Measurements from ENCODE around the gene LDLRAD4.

LDLRAD4 gene

GRCh38 chr18:13206301-13206700 lies 12.3 kb upstream of the LDLRAD4 start:
- DNase-seq, result no peak

DNA sequence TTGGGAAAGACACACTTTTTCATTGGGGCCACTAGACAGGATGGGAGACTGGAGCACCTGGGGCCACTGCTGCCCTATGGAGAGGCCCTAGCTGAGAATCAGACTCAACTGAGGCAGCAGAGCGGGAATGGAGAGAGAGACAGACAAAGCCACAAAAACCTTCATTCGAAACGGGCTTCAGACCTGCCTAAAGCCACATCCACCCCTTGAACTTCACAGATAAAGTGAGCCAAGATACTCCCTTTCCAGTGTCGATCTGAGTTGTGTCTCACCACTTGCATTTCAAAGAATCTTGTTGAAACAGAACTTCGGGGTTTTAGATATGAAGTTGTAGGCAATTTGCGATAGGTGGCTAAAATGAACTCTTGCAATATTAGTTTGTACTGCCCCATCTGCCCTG lies 11.3 kb upstream of the LDLRAD4 start:
- no peak for DNase-seq

DNA sequence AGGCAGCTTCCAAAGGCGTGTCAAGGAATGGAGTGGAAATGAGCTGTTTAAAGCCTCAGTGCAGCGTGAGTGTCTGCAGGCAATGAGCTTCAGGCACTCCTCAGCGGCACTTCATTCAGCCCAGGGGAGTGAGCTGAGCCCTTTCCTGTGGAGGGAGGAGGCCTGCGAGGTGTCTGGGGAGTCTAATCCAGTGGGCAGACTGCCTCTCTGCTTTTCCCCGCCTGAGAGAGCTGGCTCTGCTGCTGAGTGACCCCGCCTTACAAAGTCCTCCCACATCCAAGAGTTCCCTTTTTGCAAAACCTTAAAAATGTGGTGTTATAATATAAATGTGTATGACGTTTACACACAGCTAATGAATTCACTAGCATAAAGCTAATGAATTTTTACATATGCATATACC lies 7.0 kb upstream of the LDLRAD4 start:
- no peak for DNase-seq

GRCh38 chr18:13213036-13213795 lies 5.3 kb upstream of the LDLRAD4 start:
- DNase-seq, result no peak

- DNase-seq, result no peak
Measured at GRCh38 chr18:13214609-13215008, 4.0 kb upstream of the LDLRAD4 start.

GRCh38 chr18:13216092-13216582 lies 2.4 kb upstream of the LDLRAD4 start:
- no peak for DNase-seq

DNA sequence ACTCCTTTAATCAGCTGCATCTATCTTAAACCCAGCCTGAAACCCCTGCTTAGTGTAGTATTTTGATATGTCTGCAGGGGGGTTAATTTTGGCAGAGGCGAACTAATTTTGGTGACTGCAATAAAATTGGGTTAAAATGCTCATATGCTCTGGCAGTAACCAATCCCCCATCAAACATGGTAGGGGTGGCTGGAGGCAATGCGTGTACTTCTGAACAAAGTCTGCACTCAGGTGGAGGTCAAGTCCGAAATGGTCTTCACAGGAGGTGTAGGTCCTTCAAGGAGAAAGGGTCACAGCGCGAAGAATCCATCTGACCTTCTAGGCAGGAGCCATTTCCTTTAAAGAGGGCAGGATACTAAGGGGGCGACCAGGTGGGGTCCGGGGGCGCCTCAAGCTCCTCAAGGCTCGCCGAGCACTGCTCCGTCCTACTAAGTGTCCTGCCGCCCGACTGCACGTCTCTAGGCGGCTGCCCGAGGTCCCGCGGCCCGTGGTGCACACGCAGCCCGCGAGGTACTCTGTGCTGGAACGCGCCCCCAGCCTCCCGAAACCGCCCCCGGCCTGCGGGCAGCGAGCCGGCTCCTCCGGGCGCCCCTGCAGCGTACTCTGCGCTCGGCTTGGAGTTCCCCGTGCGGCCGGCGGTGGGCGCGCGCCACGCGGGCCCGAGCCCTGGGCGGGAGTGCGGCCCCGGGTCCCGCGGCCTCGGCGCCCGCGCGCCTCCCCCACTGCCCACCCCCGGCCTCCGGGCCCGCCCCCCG lies 1.7 kb upstream of the LDLRAD4 start:
- DNase-seq, result no peak

- DNase-seq, result no peak
Measured at GRCh38 chr18:13217466-13217961, 1.0 kb upstream of the LDLRAD4 start.

GRCh38 chr18:13217971-13218367 lies 591 bp upstream of the LDLRAD4 start:
- no peak for DNase-seq

DNA sequence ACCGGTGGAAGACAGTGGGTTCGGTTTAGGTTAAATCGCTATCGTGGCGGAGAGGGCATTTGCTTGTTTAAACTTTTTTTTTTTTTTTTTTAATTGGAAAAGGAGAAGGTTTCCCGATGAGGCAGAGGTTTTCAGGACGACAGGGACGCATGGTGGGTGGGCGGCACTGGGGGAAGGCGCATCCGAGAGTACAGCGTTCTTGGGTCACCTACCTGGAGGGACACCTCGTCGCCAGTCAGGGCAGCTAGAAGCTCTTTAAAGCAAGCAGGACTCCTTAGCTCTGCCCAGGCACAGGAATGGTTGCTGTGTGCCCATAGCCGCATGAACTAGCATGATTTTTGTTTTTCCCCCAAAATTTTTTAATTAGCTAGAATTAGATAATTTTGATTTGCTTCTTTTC lies 437 bp downstream of the LDLRAD4 start:
- no peak for DNase-seq

DNA sequence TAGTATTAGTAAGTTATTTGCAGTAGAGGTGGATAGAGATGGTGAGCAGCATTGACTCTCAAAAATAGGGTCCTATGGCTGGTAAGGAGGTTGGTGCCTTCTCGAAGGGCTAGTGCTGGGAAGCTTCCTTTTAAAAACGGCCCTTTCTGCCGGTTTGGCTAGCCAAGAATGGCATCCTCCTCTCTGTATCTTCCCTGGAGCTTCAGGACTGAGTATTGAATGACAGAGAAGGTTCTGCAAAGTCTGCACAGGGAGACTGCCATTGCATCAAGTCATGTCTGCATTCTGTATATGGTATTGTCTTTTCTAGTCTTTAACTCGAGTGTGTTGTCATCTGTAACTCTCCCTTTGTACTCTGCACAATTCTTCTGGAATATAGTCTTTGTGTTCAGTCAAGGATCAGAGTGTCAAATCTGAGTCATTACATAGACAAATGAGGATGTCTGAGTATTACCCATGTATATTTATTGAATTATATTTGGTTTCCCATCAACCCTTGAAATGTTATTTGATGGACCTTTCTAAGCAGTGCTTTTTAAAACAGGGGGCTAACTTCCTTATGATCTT lies 1.1 kb downstream of the LDLRAD4 start:
- DNase-seq, result no peak

- DNase-seq, result no peak
Measured at GRCh38 chr18:13220361-13220991, 1.9 kb downstream of the LDLRAD4 start.

DNA sequence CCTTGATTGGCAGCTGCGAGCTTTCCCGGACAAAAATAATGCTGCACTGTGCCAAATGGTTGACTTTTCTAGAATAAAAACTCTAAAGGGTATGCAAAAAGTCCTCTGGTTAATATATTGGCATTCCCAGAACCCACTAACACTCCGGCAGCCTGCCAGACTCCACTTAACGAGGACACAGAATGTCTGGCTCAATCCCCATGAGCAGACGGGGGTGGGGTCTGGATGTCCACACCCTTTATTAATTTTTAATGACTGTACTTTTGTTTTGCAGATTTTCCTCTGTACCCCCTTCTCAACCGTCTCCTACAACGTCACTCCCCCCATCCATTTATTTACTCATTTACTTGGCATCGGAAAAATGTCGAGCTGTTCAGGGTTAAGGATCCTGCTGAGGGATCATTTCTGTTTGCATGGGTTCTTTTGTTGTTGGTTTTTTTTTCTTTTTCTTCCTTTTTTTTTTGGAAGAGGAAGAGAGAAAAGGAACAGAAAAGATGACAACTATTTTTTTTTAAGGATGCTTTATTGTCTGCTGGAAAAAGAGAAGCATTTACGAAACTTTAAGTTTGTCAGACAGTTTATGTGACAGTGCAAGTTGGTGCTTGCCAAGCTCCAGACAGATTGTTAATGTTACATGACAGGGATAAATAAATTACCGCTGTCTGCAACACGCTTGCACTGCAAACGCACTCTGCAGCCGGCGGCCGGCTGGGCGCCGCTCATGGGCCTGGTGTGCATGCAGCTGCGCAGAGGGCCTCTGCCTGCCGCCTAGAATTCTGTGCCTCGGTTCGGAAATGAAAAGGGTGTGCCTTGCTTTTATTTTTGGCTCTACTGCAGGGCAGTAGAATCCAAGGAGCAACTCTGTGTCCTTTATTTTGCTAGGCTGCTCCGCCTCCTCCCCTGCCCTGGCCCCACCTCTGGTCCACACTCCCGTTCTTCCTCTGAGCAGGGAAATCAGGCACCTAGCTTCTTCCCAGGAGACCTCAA lies 3.6 kb downstream of the LDLRAD4 start:
- no peak for DNase-seq

DNA sequence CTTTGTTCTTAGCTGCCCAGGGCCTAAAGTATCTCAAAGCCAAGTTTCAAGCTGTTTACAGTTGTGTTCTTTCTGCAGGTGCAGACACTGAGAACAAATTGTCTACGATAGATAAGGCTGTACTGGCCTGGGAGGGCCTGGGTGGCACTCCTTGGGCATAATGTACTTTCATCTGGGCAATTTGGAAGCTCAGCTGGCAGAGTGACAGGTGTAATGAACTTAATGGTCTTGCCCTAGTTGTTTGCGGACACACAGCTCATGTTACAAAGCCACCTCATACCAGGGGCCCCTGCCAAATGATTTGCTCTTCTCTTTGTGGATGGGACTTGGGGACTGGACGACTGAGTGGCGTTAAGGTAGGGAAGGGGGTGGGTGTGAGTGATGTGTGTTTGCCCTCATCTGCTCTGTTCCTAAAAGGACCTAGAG lies 4.3 kb downstream of the LDLRAD4 start:
- DNase-seq, result peak; percentile 40

DNA sequence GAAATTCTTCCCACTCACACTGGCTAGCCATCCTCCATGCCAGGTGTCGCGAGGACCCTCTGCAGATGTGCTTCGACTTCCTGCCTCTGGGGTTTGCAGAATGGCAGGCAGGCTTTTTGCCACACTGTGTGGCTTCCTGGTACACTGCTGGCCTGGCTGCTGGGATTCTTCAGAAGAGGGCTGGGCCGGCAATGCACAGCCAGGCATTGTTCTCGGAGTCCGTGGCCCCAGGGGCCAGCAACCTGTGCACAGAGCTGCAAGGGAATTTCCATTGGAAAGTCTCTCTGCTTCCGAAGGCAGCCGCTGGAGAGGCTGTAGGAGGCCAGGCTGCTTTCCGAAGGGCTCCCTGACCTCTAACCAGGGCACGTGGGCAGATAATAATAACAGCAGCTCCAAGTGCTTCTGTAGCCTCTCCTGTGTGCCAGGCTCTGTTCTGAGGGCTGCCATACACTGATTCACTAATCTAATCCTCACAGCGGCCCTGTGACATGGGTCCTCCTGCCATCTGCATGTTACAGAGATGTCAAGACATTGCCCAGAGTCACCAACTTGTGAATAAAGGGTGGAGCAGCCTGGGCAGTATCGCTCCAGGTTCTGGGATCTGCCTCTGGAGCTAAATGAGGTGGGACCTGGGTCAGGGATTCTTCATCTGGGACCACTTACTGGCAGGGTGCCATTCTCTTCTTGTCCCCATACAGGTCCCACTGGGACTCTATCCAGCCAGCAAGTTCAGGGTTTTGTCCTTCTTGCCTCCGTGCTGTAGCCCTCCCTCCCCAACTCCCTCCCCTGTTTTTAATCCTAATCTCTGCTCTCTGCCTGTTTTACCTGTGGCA lies 5.0 kb downstream of the LDLRAD4 start:
- DNase-seq, result no peak

GRCh38 chr18:13225261-13225660 lies 6.7 kb downstream of the LDLRAD4 start:
- DNase-seq, result no peak

DNA sequence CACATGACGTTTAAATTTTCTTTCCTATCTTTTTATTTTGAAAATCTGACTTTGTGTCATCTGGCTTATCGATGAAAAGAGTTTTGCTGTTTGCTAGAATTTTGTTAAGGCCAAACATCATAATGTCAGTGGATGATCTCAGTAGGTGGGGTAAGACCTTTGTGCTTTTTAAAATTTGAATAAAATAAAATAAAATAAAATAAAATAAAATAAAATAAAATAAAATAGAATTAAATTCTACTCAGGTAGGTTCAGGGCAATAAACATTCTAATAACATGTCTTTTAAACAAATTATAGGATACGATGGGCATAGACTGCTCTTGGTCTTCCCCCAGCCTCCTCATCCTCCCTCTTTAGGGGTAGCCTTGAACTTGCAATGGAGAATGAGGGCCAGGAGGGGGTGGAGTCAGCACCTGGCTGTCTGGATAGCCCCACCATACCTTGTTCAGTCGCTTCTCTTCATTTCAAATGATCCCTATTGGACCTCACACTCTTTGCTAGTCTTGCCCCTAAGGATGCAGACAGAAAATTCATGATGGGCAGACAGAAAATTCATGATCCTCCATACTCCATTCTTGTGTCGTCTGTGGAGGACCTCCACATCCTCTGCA lies 8.1 kb downstream of the LDLRAD4 start:
- no peak for DNase-seq

DNA sequence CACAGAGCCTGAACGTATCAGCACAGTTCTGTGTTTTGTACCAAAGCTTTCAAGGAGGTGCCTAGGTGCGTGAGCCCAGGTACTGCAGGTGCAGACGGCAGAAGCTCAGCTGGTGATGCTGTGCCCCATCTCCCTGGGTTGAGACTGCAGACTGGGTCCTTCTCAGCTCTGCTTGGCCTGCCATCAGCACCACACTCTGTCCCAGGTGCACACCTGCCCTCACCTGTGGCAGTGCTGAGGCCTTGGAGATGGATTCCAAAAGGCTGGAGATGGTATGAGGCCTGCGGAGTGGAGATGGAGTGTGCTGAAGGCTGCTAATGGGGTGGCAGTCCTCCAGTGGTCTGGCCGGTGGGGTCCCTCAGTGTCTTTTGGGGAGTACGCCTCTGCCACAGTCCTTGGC lies 9.3 kb downstream of the LDLRAD4 start:
- no peak for DNase-seq

DNA sequence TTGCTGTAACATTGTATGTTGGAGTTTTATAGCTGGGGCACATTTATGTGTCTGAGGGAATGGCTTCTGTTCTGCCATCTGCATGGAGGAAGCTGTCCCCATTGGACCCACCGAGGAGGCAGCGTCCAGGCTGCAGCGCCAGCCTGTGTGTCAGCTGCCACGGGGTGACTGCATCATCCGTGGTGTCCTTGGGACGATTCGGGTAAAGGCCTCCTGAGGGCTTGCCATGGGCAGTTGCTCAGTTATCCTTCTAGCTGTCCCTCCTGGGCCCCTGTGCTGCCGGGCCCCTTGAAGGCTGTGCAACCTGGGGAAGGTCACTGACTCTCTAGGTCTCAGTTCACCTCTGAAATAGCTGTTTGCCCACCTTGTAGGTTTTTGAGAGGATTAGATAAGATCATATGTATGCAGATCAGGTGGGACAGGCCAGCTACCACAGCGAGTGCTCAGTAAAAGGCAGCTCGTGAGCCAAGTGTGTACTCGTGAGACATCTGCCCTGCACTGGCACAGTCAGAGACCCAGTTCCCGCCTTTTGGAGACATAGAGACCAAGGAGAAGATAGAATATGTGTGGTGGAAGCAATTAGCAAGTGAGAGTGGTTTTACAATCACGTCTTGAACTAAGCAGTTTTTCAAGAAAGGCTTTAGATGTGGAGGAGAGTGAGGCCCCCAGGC lies 10.6 kb downstream of the LDLRAD4 start:
- DNase-seq, result no peak

DNA sequence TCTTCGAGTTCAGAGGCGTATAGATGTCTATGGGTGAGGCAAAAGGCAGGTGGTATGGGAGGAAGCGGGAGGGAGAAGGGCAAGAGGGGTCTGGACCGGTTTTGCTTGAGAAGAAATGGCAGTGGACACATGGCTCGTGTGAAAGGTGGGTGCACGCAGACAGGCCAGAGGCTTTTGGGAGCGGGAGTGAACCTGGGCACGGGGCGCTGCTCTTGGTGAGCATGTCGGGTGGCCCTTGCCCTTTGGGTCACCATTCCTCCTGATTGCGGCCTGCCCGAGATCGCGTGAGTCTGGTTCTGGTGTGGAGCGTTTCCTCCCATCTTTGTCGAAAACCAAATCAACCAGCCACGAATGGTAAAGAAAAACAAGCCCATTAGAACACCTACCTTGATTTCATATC lies 12.6 kb downstream of the LDLRAD4 start:
- no peak for DNase-seq
